Fibroblast of pulmonary artery (primary cell): ENCODE data around the gene TLK1.
A peak's percentile ranks its signal among the peaks of the same experiment; 100 is the strongest.
"Not testable (repeated sequence)": the region's sequence is repeated elsewhere in the genome, so short reads cannot be mapped to it uniquely, and the experiment has no call there.

Experiments used
- DNase-seq: peaks from one replicate; pipeline ENCODE4 v3.0.0-alpha.2; 2010; ENCODE audit warnings: low read depth
- H3K4me3 ChIP-seq: replicated peaks from 2 replicates; pipeline ENCODE4 v1.5.1; 2011; ENCODE audit warnings: low read depth, mild to moderate bottlenecking, control low read depth, low read length, moderate library complexity
- CTCF ChIP-seq: IDR thresholded peaks from 2 replicates; pipeline ENCODE4 v1.5.1; 2011; ENCODE audit warnings: mild to moderate bottlenecking, control low read depth, low read length, inconsistent platforms; ENCODE audit errors: missing control alignments

Gene TLK1

DNA sequence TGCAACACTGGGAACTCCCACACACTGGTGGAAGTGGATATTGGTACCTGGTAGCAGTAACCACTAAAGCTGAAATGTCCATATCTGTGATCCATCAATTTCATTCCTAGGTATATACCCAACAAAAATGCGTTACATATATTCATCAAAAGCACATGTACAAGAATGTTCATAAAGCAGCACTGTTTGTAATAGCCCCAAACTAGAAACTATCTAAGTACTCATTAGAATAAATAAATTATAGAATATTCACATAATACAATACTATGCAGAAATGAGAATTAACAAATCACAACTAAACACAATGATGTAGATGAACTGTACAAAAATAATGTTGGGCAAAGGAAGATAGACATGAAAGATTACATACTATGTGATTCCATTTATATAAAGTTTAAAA is 11.1 kb upstream of the TLK1 start:
- TF ChIP-seq CTCF: no peak
- no peak for DNase-seq
- H3K4me3 ChIP-seq: no peak overlapping the region

GRCh38 chr2:171169839-171170238 is 9.1 kb upstream of the TLK1 start:
- TF ChIP-seq CTCF: no peak
- no peak for DNase-seq
- no peak overlapping the region for H3K4me3 ChIP-seq

DNA sequence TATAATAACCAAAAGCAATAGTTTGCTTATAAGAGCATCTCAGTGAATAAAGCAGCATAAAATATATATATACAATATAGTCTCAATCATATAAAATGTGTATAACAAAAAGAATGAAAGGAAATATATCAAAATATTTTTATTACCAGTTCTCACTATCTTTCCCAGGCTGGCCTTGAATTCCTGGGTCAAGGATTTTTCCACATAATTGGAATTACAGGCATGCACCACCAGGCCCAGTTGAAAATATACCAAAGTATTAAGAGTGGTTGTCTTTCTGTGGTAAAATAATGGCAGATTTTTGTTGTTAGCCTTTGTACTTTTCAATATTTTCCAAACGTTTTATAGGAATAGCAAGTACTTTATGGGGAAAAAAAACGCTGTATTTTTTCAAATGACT is 8.6 kb upstream of the TLK1 start:
- no peak overlapping the region for H3K4me3 ChIP-seq
- no peak for DNase-seq
- no peak for TF ChIP-seq CTCF

- no peak overlapping the region for H3K4me3 ChIP-seq
- DNase-seq: peak; percentile 27
- TF ChIP-seq CTCF: no peak
These were observed 6.8 kb upstream of the TLK1 start for GRCh38 chr2:171167352-171167997.

DNA sequence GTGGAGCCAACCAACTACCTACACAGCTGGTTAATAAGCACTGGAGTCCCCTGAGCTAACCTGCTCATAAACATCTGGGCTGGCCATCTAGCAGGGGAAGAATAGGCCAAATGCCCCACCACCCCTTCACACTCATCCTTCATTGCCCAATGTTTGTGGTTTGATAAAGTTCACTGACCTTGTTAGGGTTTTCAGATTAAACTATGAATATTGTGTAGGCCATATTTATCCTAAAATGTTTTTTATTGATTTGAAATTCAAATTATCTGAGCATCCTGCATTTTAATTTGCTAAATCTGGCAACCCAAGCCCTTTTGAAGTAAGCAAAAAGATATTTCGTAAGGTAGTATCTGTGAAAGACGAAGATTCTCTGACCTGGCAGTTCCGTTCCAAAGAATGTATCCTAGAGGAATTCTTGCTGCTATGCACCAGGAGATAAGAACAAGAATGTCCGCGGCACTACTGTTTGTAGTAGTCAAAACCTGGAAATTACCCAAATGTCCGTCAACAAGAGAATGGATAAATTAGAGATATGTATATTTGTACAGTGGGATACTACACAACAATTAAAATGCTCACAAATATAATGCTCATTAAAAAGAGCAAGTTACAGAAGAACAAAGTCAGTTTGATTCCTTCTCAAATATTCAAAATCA is 5.8 kb upstream of the TLK1 start:
- no peak for TF ChIP-seq CTCF
- DNase-seq: peak; percentile 58
- no peak overlapping the region for H3K4me3 ChIP-seq

- no peak for TF ChIP-seq CTCF
- no peak for DNase-seq
- H3K4me3 ChIP-seq: no peak overlapping the region
These were observed 5.3 kb upstream of the TLK1 start for GRCh38 chr2:171165967-171166327.

GRCh38 chr2:171163261-171163660 is 2.6 kb upstream of the TLK1 start:
- DNase-seq: no peak
- TF ChIP-seq CTCF: no peak
- H3K4me3 ChIP-seq: no peak overlapping the region

DNA sequence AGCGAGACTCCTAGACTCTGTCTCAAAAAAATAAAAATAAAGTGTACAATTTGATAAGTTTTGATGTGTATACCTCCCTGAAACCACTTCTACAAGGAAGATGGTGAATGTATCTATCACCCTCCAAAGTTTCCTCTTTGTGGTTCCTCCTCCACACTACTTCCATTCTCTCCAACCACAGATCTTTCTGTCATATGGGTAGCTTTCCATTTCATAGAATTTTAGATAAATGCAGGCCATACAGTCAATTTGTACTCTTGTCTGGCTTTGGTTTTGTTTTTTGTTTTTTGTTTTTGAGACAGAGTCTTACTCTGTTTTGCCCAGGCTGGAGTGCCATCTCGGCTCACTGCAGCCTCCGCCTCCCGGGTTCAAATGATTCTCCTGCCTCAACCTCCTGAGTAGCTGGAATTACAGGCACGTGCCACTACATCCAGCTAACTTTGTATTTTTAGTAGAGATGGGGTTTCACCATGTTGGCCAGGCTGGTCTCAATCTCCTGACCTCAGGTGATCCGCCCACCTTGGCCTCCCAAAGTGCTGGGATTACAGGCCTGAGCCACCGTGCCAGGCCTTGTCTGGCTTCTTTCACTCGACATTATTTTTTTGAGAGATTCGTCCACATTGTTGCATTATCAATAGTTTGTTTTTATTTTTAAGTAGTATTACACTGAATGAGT is 2.0 kb upstream of the TLK1 start:
- not testable (repeated sequence) for DNase-seq

More for the DNA sequence above, 2.0 kb upstream of the TLK1 start:
- not testable (repeated sequence) for H3K4me3 ChIP-seq
